GM23338 (cell line): ENCODE measurements around the gene BCAP31. TPM values are rescaled to one million over a fixed set of nuclear protein-coding genes. Genes with fewer than 3 reads are reported as not detected.
"Not testable (repeated sequence)": the region's sequence is repeated elsewhere in the genome, so short reads cannot be mapped to it uniquely, and the experiment has no call there.

ENCODE experiments used
- ATAC-seq: fragments of 200-7000 bp; cut with Tn5 transposase; 3 replicates; pipeline ENCODE4 v1.9.1; 2020
- DNase-seq: peaks from one replicate; pipeline ENCODE4 v3.0.0-alpha.2; 2015; ENCODE audit warnings: low spot score
- H2AFZ ChIP-seq: fragments of 200-600 bp; sonication (generic); 2 replicates; pipeline ENCODE4 v1.8.0; 2016; ENCODE audit warnings: antibody characterized with exemption, mild to moderate bottlenecking, moderate library complexity
- H3F3A ChIP-seq: fragments of 200-600 bp; sonication (generic); replicated peaks from 2 replicates; pipeline ENCODE4 v1.8.0; 2017; ENCODE audit warnings: antibody characterized with exemption, mixed run types, low read depth
- H3K27ac ChIP-seq: fragments of 200-600 bp; sonication (generic); 2 replicates; pipeline ENCODE4 v1.6.1; 2016; ENCODE audit warnings: low read depth
- H3K27me3 ChIP-seq: fragments of 200-600 bp; sonication (generic); 2 replicates; pipeline ENCODE4 v1.8.0; 2016; ENCODE audit warnings: mild to moderate bottlenecking, mixed run types, moderate library complexity; ENCODE audit not compliant: insufficient read depth
- H3K36me3 ChIP-seq: fragments of 200-600 bp; sonication (generic); 2 replicates; pipeline ENCODE4 v1.8.0; 2016; ENCODE audit warnings: mild to moderate bottlenecking; ENCODE audit not compliant: insufficient read depth
- H3K4me1 ChIP-seq: fragments of 200-600 bp; sonication (generic); 2 replicates; pipeline ENCODE4 v1.8.0; 2016; ENCODE audit warnings: mild to moderate bottlenecking, moderate library complexity; ENCODE audit not compliant: insufficient read depth
- H3K4me2 ChIP-seq: fragments of 200-600 bp; sonication (generic); 2 replicates; pipeline ENCODE4 v1.7.1; 2017; ENCODE audit warnings: mixed run types
- H3K4me3 ChIP-seq: fragments of 200-600 bp; sonication (generic); 2 replicates; pipeline ENCODE4 v1.6.1; 2016; ENCODE audit warnings: mixed run types
- H3K79me2 ChIP-seq: fragments of 200-600 bp; sonication (generic); replicated peaks from 2 replicates; pipeline ENCODE4 v1.8.0; 2017; ENCODE audit warnings: mild to moderate bottlenecking; ENCODE audit not compliant: insufficient read depth
- H3K9me2 ChIP-seq: fragments of 200-600 bp; sonication (generic); 2 replicates; pipeline ENCODE4 v1.8.0; 2017; ENCODE audit not compliant: insufficient read depth
- H4K20me1 ChIP-seq: fragments of 200-600 bp; sonication (generic); replicated peaks from 2 replicates; pipeline ENCODE4 v1.8.0; 2017; ENCODE audit warnings: mild to moderate bottlenecking; ENCODE audit not compliant: insufficient read depth
- H3K27ac Mint-ChIP-seq: 2 replicates; pipeline ENCODE4 v1.8.0; 2020; ENCODE audit warnings: inconsistent platforms, mild to moderate bottlenecking, moderate library complexity, mixed read lengths
- H3K27me3 Mint-ChIP-seq: 3 replicates; pipeline ENCODE4 v1.8.0; 2022; ENCODE audit warnings: low read depth, mild to moderate bottlenecking, moderate library complexity, mixed read lengths, inconsistent platforms; ENCODE audit not compliant: insufficient read depth, poor library complexity
- H3K36me3 Mint-ChIP-seq: 3 replicates; pipeline ENCODE4 v1.8.0; 2021; ENCODE audit warnings: low read depth, mild to moderate bottlenecking, inconsistent platforms, moderate library complexity, mixed read lengths
- H3K4me1 Mint-ChIP-seq: 3 replicates; pipeline ENCODE4 v1.8.0; 2020; ENCODE audit warnings: mild to moderate bottlenecking, inconsistent platforms, mixed read lengths
- H3K4me3 Mint-ChIP-seq: 3 replicates; pipeline ENCODE4 v1.8.0; 2021; ENCODE audit warnings: moderate library complexity, mild to moderate bottlenecking, inconsistent platforms, mixed read lengths
- H3K9me3 Mint-ChIP-seq: 3 replicates; pipeline ENCODE4 v1.8.0; 2020; ENCODE audit warnings: moderate library complexity, mild to moderate bottlenecking, inconsistent platforms, mixed read lengths
- CREB1 ChIP-seq: fragments of 250-450 bp; sonication (Bioruptor Pico); IDR thresholded peaks from 2 replicates; pipeline ENCODE4 v1.5.0; 2020; ENCODE audit warnings: low read depth, mild to moderate bottlenecking, moderate library complexity
- EZH2phosphoT487 ChIP-seq: fragments of 200-600 bp; sonication (generic); IDR thresholded peaks from one replicate; pipeline ENCODE4 v1.8.1; 2018; ENCODE audit warnings: antibody characterized with exemption; ENCODE audit not compliant: unreplicated experiment
- JUNB ChIP-seq: IDR thresholded peaks from one replicate; pipeline ENCODE4 v1.6.1; 2016; ENCODE audit warnings: antibody characterized with exemption; ENCODE audit not compliant: unreplicated experiment
- NANOG ChIP-seq: IDR thresholded peaks from 2 replicates; pipeline ENCODE4 v1.6.1; 2016; ENCODE audit warnings: antibody characterized with exemption, borderline replicate concordance
- POLR2AphosphoS5 ChIP-seq: IDR thresholded peaks from 2 replicates; pipeline ENCODE4 v1.6.1; 2016; ENCODE audit warnings: antibody characterized with exemption, low read depth
- STAT1 ChIP-seq: IDR thresholded peaks from one replicate; pipeline ENCODE4 v1.6.1; 2016; ENCODE audit warnings: antibody characterized with exemption; ENCODE audit not compliant: unreplicated experiment
- polyA plus RNA-seq: library from polyadenylated mRNA; unstranded; fragments of >200 nt; fragmentation: Nextera tagmentation; extraction: Ambion mirVana; gene quantifications from 2 replicates; pipeline ENCODE4 v1.2.1, GENCODE V29; 2016
- total RNA-seq: library from RNA; depleted of rRNA; stranded (reverse); fragments of >200 nt; shearing (Covaris generic); gene quantifications from 2 replicates; pipeline ENCODE4 v1.2.3, GENCODE V29; 2014
- TF ChIP-seq, protein P1 (sequence below): IDR thresholded peaks from one replicate; pipeline ENCODE4 v1.6.1; 2018; ENCODE audit warnings: antibody characterized with exemption; ENCODE audit not compliant: unreplicated experiment
- TF ChIP-seq, protein P2 (sequence below): IDR thresholded peaks from 2 replicates; pipeline ENCODE4 v1.6.1; 2016; ENCODE audit warnings: antibody characterized with exemption

Gene BCAP31
- total and polyA plus RNA-seq, 2 experiments from 2014 or later: 85.0 to 145 TPM

DNA sequence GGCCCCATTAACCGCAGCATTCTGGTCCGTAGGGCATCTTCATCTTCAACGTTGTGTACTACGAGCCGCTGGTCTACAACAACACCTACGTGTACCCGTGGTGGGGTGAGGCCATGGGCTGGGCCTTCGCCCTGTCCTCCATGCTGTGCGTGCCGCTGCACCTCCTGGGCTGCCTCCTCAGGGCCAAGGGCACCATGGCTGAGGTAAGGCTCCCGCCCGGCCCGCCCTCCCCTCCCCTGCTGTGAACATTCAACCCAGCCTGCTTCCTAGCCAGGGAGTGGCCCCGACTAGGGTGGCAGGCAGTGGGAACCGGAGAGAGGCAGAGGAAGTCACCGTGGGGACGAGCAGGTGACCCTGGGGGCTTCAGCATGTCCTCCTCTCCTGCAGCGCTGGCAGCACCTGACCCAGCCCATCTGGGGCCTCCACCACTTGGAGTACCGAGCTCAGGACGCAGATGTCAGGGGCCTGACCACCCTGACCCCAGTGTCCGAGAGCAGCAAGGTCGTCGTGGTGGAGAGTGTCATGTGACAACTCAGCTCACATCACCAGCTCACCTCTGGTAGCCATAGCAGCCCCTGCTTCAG, 29.4 kb downstream of the BCAP31 start (continued):
- TF ChIP-seq EZH2phosphoT487 (no peak), JUNB (no peak), CREB1 (CRISPR knock-in tag) (no peak), STAT1 (no peak), NANOG (no peak), POLR2AphosphoS5 (no peak)
- TF ChIP-seq, protein P1, sequence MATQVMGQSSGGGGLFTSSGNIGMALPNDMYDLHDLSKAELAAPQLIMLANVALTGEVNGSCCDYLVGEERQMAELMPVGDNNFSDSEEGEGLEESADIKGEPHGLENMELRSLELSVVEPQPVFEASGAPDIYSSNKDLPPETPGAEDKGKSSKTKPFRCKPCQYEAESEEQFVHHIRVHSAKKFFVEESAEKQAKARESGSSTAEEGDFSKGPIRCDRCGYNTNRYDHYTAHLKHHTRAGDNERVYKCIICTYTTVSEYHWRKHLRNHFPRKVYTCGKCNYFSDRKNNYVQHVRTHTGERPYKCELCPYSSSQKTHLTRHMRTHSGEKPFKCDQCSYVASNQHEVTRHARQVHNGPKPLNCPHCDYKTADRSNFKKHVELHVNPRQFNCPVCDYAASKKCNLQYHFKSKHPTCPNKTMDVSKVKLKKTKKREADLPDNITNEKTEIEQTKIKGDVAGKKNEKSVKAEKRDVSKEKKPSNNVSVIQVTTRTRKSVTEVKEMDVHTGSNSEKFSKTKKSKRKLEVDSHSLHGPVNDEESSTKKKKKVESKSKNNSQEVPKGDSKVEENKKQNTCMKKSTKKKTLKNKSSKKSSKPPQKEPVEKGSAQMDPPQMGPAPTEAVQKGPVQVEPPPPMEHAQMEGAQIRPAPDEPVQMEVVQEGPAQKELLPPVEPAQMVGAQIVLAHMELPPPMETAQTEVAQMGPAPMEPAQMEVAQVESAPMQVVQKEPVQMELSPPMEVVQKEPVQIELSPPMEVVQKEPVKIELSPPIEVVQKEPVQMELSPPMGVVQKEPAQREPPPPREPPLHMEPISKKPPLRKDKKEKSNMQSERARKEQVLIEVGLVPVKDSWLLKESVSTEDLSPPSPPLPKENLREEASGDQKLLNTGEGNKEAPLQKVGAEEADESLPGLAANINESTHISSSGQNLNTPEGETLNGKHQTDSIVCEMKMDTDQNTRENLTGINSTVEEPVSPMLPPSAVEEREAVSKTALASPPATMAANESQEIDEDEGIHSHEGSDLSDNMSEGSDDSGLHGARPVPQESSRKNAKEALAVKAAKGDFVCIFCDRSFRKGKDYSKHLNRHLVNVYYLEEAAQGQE: no peak

DNA sequence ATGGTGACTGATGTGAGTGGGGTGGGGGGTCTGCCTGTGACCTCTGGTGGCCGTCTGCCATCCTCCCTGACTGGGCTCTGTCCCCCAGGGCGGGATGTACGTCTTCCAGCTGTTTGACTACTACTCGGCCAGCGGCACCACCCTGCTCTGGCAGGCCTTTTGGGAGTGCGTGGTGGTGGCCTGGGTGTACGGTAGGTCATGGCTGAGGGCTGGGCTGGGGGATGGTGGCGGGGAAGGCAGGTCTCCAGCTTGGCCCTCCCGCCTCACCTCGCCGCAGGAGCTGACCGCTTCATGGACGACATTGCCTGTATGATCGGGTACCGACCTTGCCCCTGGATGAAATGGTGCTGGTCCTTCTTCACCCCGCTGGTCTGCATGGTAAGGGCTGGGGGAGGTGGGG, 29.9 kb downstream of the BCAP31 start:
- H3K4me1 ChIP-seq, H3K4me2 ChIP-seq, ATAC-seq, H3F3A ChIP-seq, H3K27me3 Mint-ChIP-seq, H3K27me3 ChIP-seq, DNase-seq, H3K27ac ChIP-seq, H3K4me1 Mint-ChIP-seq, H2AFZ ChIP-seq, H3K79me2 ChIP-seq, H3K36me3 ChIP-seq, H3K9me2 ChIP-seq, H3K27ac Mint-ChIP-seq, H4K20me1 ChIP-seq, H3K4me3 Mint-ChIP-seq, H3K4me3 ChIP-seq, H3K9me3 Mint-ChIP-seq: not testable (repeated sequence)
- peaks cover 23% of the 10 kb centered on the region; the same call in 2 of the 3 replicates for H3K36me3 Mint-ChIP-seq

- Histone ChIP-seq H4K20me1 (no peaks in the 10 kb centered on the region), H3K4me1 (no peaks in the 10 kb centered on the region), H3K27ac (no peak overlapping the region), H3F3A (no peaks in the 10 kb centered on the region), H3K36me3 (no peaks in the 10 kb centered on the region), H3K4me3 (no peak overlapping the region), H3K27me3 (no peaks in the 10 kb centered on the region), H3K9me2 (no peaks in the 10 kb centered on the region), H2AFZ (no peak overlapping the region), H3K79me2 (no peaks in the 10 kb centered on the region), H3K4me2 (no peak overlapping the region)
- Mint-ChIP-seq H3K36me3 (peaks cover 23% of the 10 kb centered on the region; the same call in 2 of the 3 replicates), H3K4me1 (no peaks in the 10 kb centered on the region; the same call in 1 of the 3 replicates), H3K9me3 (peaks cover 3% of the 10 kb centered on the region; the same call in 1 of the 3 replicates), H3K27me3 (peaks cover 7% of the 10 kb centered on the region), H3K27ac (no peak overlapping the region), H3K4me3 (no peak overlapping the region)
- DNase-seq: no peak
- no peak for ATAC-seq
- TF ChIP-seq, protein P2, sequence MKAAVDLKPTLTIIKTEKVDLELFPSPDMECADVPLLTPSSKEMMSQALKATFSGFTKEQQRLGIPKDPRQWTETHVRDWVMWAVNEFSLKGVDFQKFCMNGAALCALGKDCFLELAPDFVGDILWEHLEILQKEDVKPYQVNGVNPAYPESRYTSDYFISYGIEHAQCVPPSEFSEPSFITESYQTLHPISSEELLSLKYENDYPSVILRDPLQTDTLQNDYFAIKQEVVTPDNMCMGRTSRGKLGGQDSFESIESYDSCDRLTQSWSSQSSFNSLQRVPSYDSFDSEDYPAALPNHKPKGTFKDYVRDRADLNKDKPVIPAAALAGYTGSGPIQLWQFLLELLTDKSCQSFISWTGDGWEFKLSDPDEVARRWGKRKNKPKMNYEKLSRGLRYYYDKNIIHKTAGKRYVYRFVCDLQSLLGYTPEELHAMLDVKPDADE: no peak
- TF ChIP-seq NANOG: no peak
Observed at GRCh38 chrX:153693216-153694086, 30.7 kb downstream of the BCAP31 start.
